ENCODE results near the gene NRIP1.

Gene NRIP1

GRCh38 chr21:15054606-15055239 is 10.1 kb downstream of the NRIP1 start:
- no peak overlapping the region for H3K4me3 ChIP-seq (replicated peaks; ENCODE audit: low read depth, low read length)
- DNase-seq (ENCODE audit: extremely low read depth, low read depth): no peak
- TF ChIP-seq, protein P1, sequence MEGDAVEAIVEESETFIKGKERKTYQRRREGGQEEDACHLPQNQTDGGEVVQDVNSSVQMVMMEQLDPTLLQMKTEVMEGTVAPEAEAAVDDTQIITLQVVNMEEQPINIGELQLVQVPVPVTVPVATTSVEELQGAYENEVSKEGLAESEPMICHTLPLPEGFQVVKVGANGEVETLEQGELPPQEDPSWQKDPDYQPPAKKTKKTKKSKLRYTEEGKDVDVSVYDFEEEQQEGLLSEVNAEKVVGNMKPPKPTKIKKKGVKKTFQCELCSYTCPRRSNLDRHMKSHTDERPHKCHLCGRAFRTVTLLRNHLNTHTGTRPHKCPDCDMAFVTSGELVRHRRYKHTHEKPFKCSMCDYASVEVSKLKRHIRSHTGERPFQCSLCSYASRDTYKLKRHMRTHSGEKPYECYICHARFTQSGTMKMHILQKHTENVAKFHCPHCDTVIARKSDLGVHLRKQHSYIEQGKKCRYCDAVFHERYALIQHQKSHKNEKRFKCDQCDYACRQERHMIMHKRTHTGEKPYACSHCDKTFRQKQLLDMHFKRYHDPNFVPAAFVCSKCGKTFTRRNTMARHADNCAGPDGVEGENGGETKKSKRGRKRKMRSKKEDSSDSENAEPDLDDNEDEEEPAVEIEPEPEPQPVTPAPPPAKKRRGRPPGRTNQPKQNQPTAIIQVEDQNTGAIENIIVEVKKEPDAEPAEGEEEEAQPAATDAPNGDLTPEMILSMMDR (IDR thresholded peaks at IDR 0.05; ENCODE audit: low read depth, low read length, missing control alignments): no peak

DNA sequence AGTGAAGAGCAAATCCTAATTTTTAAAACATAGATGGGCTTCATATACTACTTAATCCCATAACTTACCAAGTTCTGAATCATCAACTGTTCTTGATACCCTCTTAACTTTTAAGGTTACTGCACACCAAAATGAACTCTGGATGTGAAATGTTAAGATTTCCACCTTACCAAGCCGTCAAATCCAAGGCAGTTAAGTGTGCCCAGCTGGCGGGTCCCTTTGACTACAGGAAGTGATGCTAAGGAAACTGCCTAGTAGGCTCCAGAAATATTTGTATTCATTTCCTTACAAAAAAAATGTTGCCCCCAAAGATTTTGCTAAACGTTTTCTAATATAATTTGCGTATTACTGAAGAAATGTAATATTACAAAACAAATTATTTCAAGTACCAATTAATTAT is 10.7 kb downstream of the NRIP1 start:
- no peak overlapping the region for H3K4me3 ChIP-seq (replicated peaks; ENCODE audit: low read depth, low read length)
- TF ChIP-seq, protein P1 (IDR thresholded peaks at IDR 0.05; ENCODE audit: low read depth, low read length, missing control alignments): no peak
- DNase-seq (ENCODE audit: extremely low read depth, low read depth): no peak

GRCh38 chr21:15053500-15053899 is 11.3 kb downstream of the NRIP1 start:
- H3K4me3 ChIP-seq (replicated peaks; ENCODE audit: low read depth, low read length): no peak overlapping the region
- no peak for DNase-seq (ENCODE audit: extremely low read depth, low read depth)
- TF ChIP-seq, protein P1 (IDR thresholded peaks at IDR 0.05; ENCODE audit: low read depth, low read length, missing control alignments): no peak

- TF ChIP-seq, protein P1 (IDR thresholded peaks at IDR 0.05; ENCODE audit: low read depth, low read length, missing control alignments): no peak
- H3K4me3 ChIP-seq (replicated peaks; ENCODE audit: low read depth, low read length): no peak overlapping the region
- DNase-seq (ENCODE audit: extremely low read depth, low read depth): no peak
Measured at GRCh38 chr21:15052459-15052763, 12.4 kb downstream of the NRIP1 start.

GRCh38 chr21:15051644-15052458 is 12.9 kb downstream of the NRIP1 start:
- no peak for DNase-seq (ENCODE audit: extremely low read depth, low read depth)
- TF ChIP-seq, protein P1 (IDR thresholded peaks at IDR 0.05; ENCODE audit: low read depth, low read length, missing control alignments): no peak
- no peak overlapping the region for H3K4me3 ChIP-seq (replicated peaks; ENCODE audit: low read depth, low read length)

GRCh38 chr21:15050568-15051377 is 14.0 kb downstream of the NRIP1 start:
- no peak for DNase-seq (ENCODE audit: extremely low read depth, low read depth)

More at GRCh38 chr21:15050568-15051377, 14.0 kb downstream of the NRIP1 start:
- TF ChIP-seq, protein P1 (IDR thresholded peaks at IDR 0.05; ENCODE audit: low read depth, low read length, missing control alignments): no peak
- no peak overlapping the region for H3K4me3 ChIP-seq (replicated peaks; ENCODE audit: low read depth, low read length)
